GM08714 (cell line): ENCODE results near the gene TUNAR.
"Not testable (repeated sequence)": the region's sequence is repeated elsewhere in the genome, so short reads cannot be mapped to it uniquely, and the experiment has no call there.

ENCODE experiments used
- H3K4me3 ChIP-seq: fragments of 200-500 bp; sonication (Bioruptor generic); 2 replicates; pipeline ENCODE4 v1.5.1; 2014; ENCODE audit warnings: mild to moderate bottlenecking, low read length, inconsistent platforms
- ZNF274 ChIP-seq: IDR thresholded peaks from 2 replicates; pipeline ENCODE4 v1.6.1; 2012; ENCODE audit warnings: mild to moderate bottlenecking, low read depth, low read length

TUNAR gene

GRCh38 chr14:95959317-95959716, 82.7 kb downstream of the TUNAR start:
- H3K4me3 ChIP-seq: no peak overlapping the region
- TF ChIP-seq ZNF274: no peak

- no peak for TF ChIP-seq ZNF274
- H3K4me3 ChIP-seq: no peak overlapping the region
Observed at GRCh38 chr14:95961481-95961880, 84.8 kb downstream of the TUNAR start.

- no peak overlapping the region for H3K4me3 ChIP-seq
- TF ChIP-seq ZNF274: no peak
Observed at GRCh38 chr14:95964901-95965300, 88.3 kb downstream of the TUNAR start.

- H3K4me3 ChIP-seq: not testable (repeated sequence)
Observed at GRCh38 chr14:95968048-95968447, 91.4 kb downstream of the TUNAR start.
